ENCODE results near the gene NIM1K.
"Not testable (repeated sequence)": the region's sequence is repeated elsewhere in the genome, so short reads cannot be mapped to it uniquely, and the experiment has no call there.

NIM1K gene

GRCh38 chr5:43192558-43193180 is 644 bp downstream of the NIM1K start:
- no peak for DNase-seq

DNA sequence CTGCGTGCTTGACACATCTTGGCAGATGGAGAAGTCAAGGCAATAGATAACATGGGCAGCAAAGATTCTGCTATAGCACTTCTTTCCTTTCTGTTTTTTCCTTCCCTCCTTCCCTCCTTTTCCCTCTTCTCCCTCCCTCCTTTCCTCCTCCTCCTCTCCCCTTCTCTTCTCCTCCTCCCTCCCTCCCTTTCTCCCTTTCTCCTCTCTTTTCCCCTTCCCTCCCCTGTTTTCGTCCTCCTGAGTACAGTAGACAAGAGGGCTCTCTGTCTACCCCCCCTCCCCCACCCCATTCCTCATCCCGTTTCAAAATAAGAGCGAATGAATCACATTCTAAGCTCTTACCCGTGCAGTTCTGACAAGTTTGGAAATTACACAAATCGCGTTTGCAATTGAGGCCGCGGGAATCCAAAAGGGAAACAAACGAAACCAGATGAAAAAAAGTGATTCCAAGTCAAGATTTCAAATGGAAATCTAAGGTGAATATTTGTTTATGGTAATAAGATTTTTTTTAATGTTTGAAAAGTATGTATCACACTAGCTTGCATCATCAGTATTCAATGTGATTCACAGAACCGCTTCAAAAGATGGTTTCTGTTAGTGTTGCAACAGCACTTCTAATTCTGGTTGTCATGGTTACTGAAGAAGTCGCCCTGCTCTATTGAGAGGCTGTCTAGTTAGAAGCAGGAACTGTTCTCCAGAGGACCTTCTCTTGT is 1.3 kb downstream of the NIM1K start:
- no peak for DNase-seq

GRCh38 chr5:43193894-43194265 is 1.9 kb downstream of the NIM1K start:
- no peak for DNase-seq

GRCh38 chr5:43195670-43196265 is 3.7 kb downstream of the NIM1K start:
- no peak for DNase-seq

DNA sequence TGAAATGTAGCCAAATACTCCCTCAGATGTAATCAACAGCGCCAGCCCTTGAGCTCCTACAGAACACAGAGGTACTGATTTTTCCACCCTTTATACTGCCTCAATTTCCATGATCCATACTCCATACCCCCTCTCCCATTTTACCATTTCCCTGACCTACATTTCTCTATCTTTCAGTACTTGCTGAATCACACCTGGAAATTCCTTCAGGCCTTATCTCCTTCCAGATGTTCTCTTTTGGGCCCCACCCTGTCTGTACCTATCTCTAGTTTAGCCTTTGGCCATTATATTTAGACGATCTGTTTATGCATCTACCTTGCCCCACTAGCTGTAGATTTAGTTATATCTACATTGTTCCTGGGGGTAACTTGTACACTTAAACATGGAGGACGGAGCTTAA is 5.5 kb downstream of the NIM1K start:
- DNase-seq: no peak

DNA sequence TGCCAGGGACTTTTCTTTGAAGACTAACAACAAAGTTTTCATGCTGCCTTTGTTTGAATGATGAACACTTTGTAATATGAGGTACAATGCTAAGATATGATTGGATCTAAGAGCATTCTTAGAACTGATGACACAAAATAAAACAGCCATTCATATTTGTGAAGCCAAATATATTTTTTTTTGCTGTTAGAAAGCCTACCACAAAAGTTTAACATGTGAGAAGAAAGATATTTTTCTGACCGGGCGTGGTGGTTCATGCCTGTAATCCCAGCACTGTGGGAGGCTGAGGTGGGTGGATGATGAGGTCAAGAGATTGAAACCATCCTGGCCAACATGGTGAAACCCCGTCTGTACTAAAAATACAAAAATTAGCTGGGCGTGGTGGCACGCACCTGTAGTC is 9.4 kb downstream of the NIM1K start:
- DNase-seq: not testable (repeated sequence)

DNA sequence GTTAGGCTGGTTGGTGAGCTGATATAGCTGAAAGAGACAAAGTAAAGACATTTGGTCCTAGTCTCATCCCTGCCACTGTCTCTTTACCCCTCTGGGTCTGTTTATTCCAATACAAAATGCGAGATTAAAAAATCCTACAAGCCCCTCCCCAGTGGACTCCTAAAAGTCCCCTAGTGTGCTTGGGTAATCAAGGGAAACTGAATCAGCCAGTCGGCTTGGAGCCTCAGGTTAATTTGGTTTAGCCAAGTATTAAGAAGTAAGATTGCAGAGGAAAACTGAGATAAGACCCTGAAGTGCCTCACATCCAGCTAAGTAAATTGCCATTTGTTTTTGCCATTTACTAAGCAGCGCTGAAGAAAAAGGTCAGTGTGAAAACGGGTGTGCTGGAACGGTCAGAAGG is 10.4 kb downstream of the NIM1K start:
- DNase-seq: no peak

GRCh38 chr5:43203373-43203772 is 11.3 kb downstream of the NIM1K start:
- DNase-seq: no peak

- DNase-seq: no peak
These were observed 12.9 kb downstream of the NIM1K start for GRCh38 chr5:43204958-43205357.

DNA sequence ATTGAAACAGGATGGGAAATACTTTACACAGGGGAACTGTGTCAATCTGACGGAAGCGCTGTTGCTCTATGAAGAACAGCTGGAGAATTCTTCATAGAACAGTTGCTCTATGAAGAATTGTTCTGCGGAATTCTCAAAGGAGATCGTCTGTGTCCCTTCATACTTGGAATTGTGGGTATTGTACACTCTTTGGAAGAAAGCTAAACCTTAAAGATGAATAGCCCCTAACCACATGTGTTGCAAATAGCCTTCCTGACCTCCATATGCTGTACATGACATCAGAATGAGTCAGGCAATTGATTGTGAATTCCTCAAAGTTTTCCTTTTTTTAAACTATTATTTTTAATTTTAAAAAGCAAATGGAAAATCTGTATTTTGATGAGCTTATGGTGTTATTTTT is 15.6 kb downstream of the NIM1K start:
- no peak for DNase-seq

- no peak for DNase-seq
These were observed 16.6 kb downstream of the NIM1K start for GRCh38 chr5:43208658-43209057.

GRCh38 chr5:43209060-43209459 is 17.0 kb downstream of the NIM1K start:
- no peak for DNase-seq

GRCh38 chr5:43209833-43210232 is 17.8 kb downstream of the NIM1K start:
- no peak for DNase-seq

- no peak for DNase-seq
These were observed 18.5 kb downstream of the NIM1K start for GRCh38 chr5:43210570-43210969.

- DNase-seq: no peak
These were observed 21.9 kb downstream of the NIM1K start for GRCh38 chr5:43213951-43214350.

GRCh38 chr5:43215073-43215631 is 23.1 kb downstream of the NIM1K start:
- DNase-seq: peak; percentile 51

DNA sequence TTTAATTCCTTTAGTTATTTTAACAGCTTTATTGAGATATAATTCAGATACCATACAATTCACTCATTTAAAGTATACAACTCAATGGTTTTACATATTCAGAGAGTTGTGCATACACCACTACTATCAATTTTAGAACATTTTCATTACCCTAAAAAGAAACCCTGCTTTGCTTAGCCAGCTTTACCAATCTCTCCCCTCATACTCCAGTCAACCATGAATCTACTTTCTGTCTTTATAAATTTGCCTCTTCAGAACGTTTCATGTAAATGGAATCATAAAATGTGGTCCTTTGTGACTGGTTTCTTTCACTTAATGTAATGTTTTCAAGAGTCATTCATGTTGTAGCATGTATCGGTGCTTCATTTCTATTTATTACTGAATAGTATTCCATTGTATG is 24.9 kb downstream of the NIM1K start:
- no peak for DNase-seq

- no peak for DNase-seq
These were observed 27.1 kb downstream of the NIM1K start for GRCh38 chr5:43219120-43219519.

- no peak for DNase-seq
These were observed 29.5 kb downstream of the NIM1K start for GRCh38 chr5:43221502-43221901.

GRCh38 chr5:43225649-43226245 is 33.7 kb downstream of the NIM1K start:
- no peak for DNase-seq

DNA sequence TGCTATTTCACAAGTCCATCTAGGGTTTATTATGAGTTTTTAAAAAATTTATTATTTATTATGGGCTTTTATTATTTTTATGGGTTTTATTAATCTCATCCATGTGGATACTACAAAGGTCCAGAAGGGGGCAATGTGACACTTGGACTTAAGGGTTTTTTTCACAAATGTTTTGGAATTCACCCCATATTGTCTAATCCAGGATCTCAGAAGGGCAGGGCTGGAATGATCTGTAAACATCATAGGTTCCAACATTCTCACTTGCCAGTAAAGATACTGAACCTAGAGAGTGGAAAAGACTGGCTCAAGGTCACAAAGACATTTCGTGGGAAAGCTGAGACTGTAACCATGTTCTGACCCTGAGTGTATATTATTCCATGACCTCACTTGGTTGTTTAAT is 35.6 kb downstream of the NIM1K start:
- DNase-seq: no peak

- no peak for DNase-seq
These were observed 38.7 kb downstream of the NIM1K start for GRCh38 chr5:43230707-43231106.

DNA sequence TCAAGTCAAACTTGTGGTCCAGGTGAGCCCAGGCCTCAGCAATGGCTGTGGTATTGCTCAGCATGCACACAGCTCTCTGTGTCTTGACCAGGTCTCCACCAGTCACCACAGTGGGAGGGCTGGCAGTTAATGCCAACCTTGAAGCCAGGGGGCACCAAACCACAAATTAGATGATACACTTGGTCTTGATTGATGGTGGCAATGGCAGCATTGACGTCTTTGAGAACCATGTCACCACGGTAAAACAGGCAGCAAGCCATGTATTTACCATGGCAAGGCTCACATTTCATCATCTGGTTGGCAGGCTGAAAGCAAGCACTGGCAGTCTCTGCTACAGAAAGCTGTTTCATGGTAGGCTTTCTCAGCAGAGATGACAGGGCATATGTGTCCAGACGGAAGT is 40.0 kb downstream of the NIM1K start:
- peak; percentile 95 for DNase-seq

All from NCI-H2029 treated with DMSO at 0.1 percent for 48 hours (cell line).